Stimulated activated naive CD4-positive, alpha-beta T cell (primary cell): Measurements from ENCODE around the gene TP73.
"Not testable (repeated sequence)": the region's sequence is repeated elsewhere in the genome, so short reads cannot be mapped to it uniquely, and the experiment has no call there.

Source experiments
- DNase-seq, 6 experiments: peaks; one replicate each; lab custom pipeline; 2025; lab: John Stamatoyannopoulos, UW

TP73 gene

GRCh38 chr1:3618881-3619671 lies 33.2 kb upstream of the TP73 start:
- DNase-seq = peak; percentile 54 to 83 (median 68)

GRCh38 chr1:3620708-3621107 lies 31.6 kb upstream of the TP73 start:
- DNase-seq = no peak

GRCh38 chr1:3621151-3621671 lies 31.1 kb upstream of the TP73 start:
- DNase-seq = peak in 1 of 6 experiments; percentile 37

GRCh38 chr1:3622102-3622501 lies 30.2 kb upstream of the TP73 start:
- DNase-seq = not testable (repeated sequence)

- DNase-seq = peak in 1 of 6 experiments; percentile 17
These were observed 28.7 kb upstream of the TP73 start for GRCh38 chr1:3623441-3624199.

GRCh38 chr1:3624200-3625136 lies 27.8 kb upstream of the TP73 start, which contains the start of gene TPRG1L:
Gene TPRG1L, plus strand, starts transcription at chr1:3625015. Its CDS starts 58 bp downstream, at chr1:3625073.
- peak; percentile 97 to 99 (median 97) for DNase-seq

- peak in 3 of 6 experiments; percentile 45 to 66 (median 52) for DNase-seq
These were observed 27.0 kb upstream of the TP73 start for GRCh38 chr1:3625151-3625907.

- DNase-seq = no peak
These were observed 26.3 kb upstream of the TP73 start for GRCh38 chr1:3626025-3626424.

GRCh38 chr1:3627515-3628253 lies 24.6 kb upstream of the TP73 start:
- DNase-seq = no peak

- DNase-seq = no peak
These were observed 23.9 kb upstream of the TP73 start for GRCh38 chr1:3628445-3628844.

GRCh38 chr1:3629561-3630160 lies 22.7 kb upstream of the TP73 start:
- no peak for DNase-seq

GRCh38 chr1:3630161-3630611 lies 22.1 kb upstream of the TP73 start:
- no peak for DNase-seq

- DNase-seq = no peak
These were observed 21.4 kb upstream of the TP73 start for GRCh38 chr1:3630914-3631313.

GRCh38 chr1:3631320-3632260 lies 20.7 kb upstream of the TP73 start:
- DNase-seq = no peak

- DNase-seq = no peak
These were observed 20.0 kb upstream of the TP73 start for GRCh38 chr1:3632298-3632697.

GRCh38 chr1:3632716-3633343 lies 19.5 kb upstream of the TP73 start:
- no peak for DNase-seq

GRCh38 chr1:3633344-3634058 lies 18.8 kb upstream of the TP73 start:
- DNase-seq = no peak
